AG20443 (cell line): ENCODE results near the gene STX1B.
"Not testable (repeated sequence)": the region's sequence is repeated elsewhere in the genome, so short reads cannot be mapped to it uniquely, and the experiment has no call there.

Experiments
- DNase-seq: peaks from one replicate; pipeline ENCODE4 v3.0.0; 2012; ENCODE audit warnings: low spot score, mixed read lengths

STX1B gene

GRCh38 chr16:30951750-30952149, 58.7 kb downstream of the STX1B start:
- DNase-seq: no peak

GRCh38 chr16:30951193-30951592, 59.2 kb downstream of the STX1B start:
- no peak for DNase-seq

GRCh38 chr16:30950516-30951065, 59.8 kb downstream of the STX1B start:
- DNase-seq: no peak

GRCh38 chr16:30949650-30950515, 60.6 kb downstream of the STX1B start:
- peak; percentile 81 for DNase-seq

- DNase-seq: peak; percentile 75
These were observed 61.5 kb downstream of the STX1B start, which contains the start of gene ORAI3 for GRCh38 chr16:30948667-30949649. Gene ORAI3 (plus strand): TSS chr16:30949068. CDS start chr16:30949290, 222 bp downstream.

GRCh38 chr16:30947859-30948666, 62.4 kb downstream of the STX1B start:
- peak; percentile 93 for DNase-seq

GRCh38 chr16:30947541-30947858, 62.9 kb downstream of the STX1B start:
- no peak for DNase-seq

GRCh38 chr16:30946671-30947540, 63.5 kb downstream of the STX1B start:
- DNase-seq: no peak

- no peak for DNase-seq
These were observed 66.1 kb downstream of the STX1B start for GRCh38 chr16:30944352-30944751.

- DNase-seq: no peak
These were observed 68.0 kb downstream of the STX1B start for GRCh38 chr16:30942426-30942806.

GRCh38 chr16:30941600-30942425, 68.6 kb downstream of the STX1B start:
- DNase-seq: peak; percentile 90

GRCh38 chr16:30939571-30939970, 70.9 kb downstream of the STX1B start:
- DNase-seq: not testable (repeated sequence)
